HG03060 (cell line): ENCODE data around the gene COBL.
"Not testable (repeated sequence)": the region's sequence is repeated elsewhere in the genome, so short reads cannot be mapped to it uniquely, and the experiment has no call there.

Experiments
- ATAC-seq: cut with Tn5 transposase; IDR thresholded peaks from one replicate; pipeline ENCODE4 v1.9.1; 2021; ENCODE audit warnings: low read depth, moderate number of reproducible peaks; ENCODE audit not compliant: unreplicated experiment

COBL gene

GRCh38 chr7:51019191-51019844, 297.3 kb downstream of the COBL start:
- ATAC-seq, result no peak

- no peak for ATAC-seq
These were observed 298.8 kb downstream of the COBL start for GRCh38 chr7:51017576-51018535.

GRCh38 chr7:51016546-51016945, 300.1 kb downstream of the COBL start:
- ATAC-seq, result no peak

GRCh38 chr7:51015581-51015980, 301.0 kb downstream of the COBL start:
- ATAC-seq, result no peak

GRCh38 chr7:51014811-51015210, 301.8 kb downstream of the COBL start:
- ATAC-seq, result no peak

- no peak for ATAC-seq
These were observed 302.6 kb downstream of the COBL start for GRCh38 chr7:51013861-51014511.

GRCh38 chr7:51013218-51013786, 303.3 kb downstream of the COBL start:
- ATAC-seq, result no peak

- ATAC-seq, result no peak
These were observed 303.9 kb downstream of the COBL start for GRCh38 chr7:51012569-51013217.

- ATAC-seq, result no peak
These were observed 304.8 kb downstream of the COBL start for GRCh38 chr7:51011710-51012350.

- ATAC-seq, result no peak
These were observed 306.1 kb downstream of the COBL start for GRCh38 chr7:51010534-51010933.

GRCh38 chr7:51009716-51010496, 306.7 kb downstream of the COBL start:
- no peak for ATAC-seq

GRCh38 chr7:51007551-51008505, 308.8 kb downstream of the COBL start:
- no peak for ATAC-seq

GRCh38 chr7:51006483-51007235, 309.9 kb downstream of the COBL start:
- ATAC-seq, result no peak

GRCh38 chr7:51005074-51005473, 311.5 kb downstream of the COBL start:
- ATAC-seq, result no peak

- ATAC-seq, result no peak
These were observed 315.7 kb downstream of the COBL start for GRCh38 chr7:51000956-51001355.

- ATAC-seq, result no peak
These were observed 321.8 kb downstream of the COBL start for GRCh38 chr7:50994753-50995319.

GRCh38 chr7:50990214-50990613, 326.4 kb downstream of the COBL start:
- not testable (repeated sequence) for ATAC-seq
